ENCODE data around the gene TNFSF12. TPM values are rescaled to one million over a fixed set of nuclear protein-coding genes. Genes with fewer than 3 reads are reported as not detected.

TNFSF12 gene
- 16.0 and 20.4 TPM in 2 replicates for total RNA-seq

GRCh38 chr17:7548585-7549400, at the start of gene TNFSF12:
TSS of gene TNFSF12 (plus strand) at chr17:7549058. CDS start at chr17:7549154, 96 bp downstream.

GRCh38 chr17:7558544-7559319, 9.9 kb downstream of the TNFSF12 start, which contains the start of gene TNFSF13:
TSS of gene TNFSF13 (plus strand) at chr17:7558750. CDS start at chr17:7559040, 290 bp downstream.

GRCh38 chr17:7561589-7562207, 12.8 kb downstream of the TNFSF12 start, which contains the start of gene SENP3:
TSS of gene SENP3 (plus strand) at chr17:7561919. CDS start at chr17:7563077, 1,158 bp downstream.

GRCh38 chr17:7579001-7579833, 30.4 kb downstream of the TNFSF12 start, which contains the start of gene CD68:
TSS of gene CD68 (plus strand) at chr17:7579638. CDS start at chr17:7579678, 40 bp downstream.

GRCh38 chr17:7583253-7584109, 34.6 kb downstream of the TNFSF12 start, which contains the start of gene MPDU1:
TSS of gene MPDU1 (plus strand) at chr17:7583852. CDS start at chr17:7583863, 11 bp downstream.

GRCh38 chr17:7589891-7590691, 41.2 kb downstream of the TNFSF12 start, which contains the start of gene SOX15:
TSS of gene SOX15 (minus strand) at chr17:7590094. CDS start at chr17:7589676, 418 bp downstream.

Other genes starting within 250 kb of the TNFSF12 start
- gene EIF5A, start 241.4 kb upstream of the TNFSF12 start, total RNA-seq = 167 and 647 TPM in 2 replicates
- 36.5 and 37.0 TPM in 2 replicates for gene GPS2, start 233.7 kb upstream of the TNFSF12 start, total RNA-seq
- 7.5 and 10.5 TPM in 2 replicates for gene NEURL4, start 219.7 kb upstream of the TNFSF12 start, total RNA-seq
- gene ACAP1, start 212.5 kb upstream of the TNFSF12 start, total RNA-seq = 1.5 and 2.7 TPM in 2 replicates
- 11.4 and 17.8 TPM in 2 replicates for gene KCTD11, start 196.9 kb upstream of the TNFSF12 start, total RNA-seq
- gene TMEM95, start 193.9 kb upstream of the TNFSF12 start, total RNA-seq = 0.13 TPM in 1 of 2 replicates, not detected in the other
- 0.65 and 2.2 TPM in 2 replicates for gene TNK1, start 168.0 kb upstream of the TNFSF12 start, total RNA-seq
- gene PLSCR3, start 154.5 kb upstream of the TNFSF12 start, total RNA-seq = 60.1 and 62.8 TPM in 2 replicates
- gene TMEM256, start 145.0 kb upstream of the TNFSF12 start, total RNA-seq = 130 and 211 TPM in 2 replicates
- gene NLGN2, start 141.2 kb upstream of the TNFSF12 start, total RNA-seq = 18.5 and 38.1 TPM in 2 replicates
- gene SPEM1, start 128.7 kb upstream of the TNFSF12 start, total RNA-seq = not detected in 2 replicates
- gene SPEM2, start 123.4 kb upstream of the TNFSF12 start, total RNA-seq = not detected in 2 replicates
- gene SPEM3, start 120.2 kb upstream of the TNFSF12 start, total RNA-seq = not detected in 2 replicates
- 3.8 and 8.9 TPM in 2 replicates for gene TMEM102, start 113.6 kb upstream of the TNFSF12 start, total RNA-seq
- gene FGF11, start 109.5 kb upstream of the TNFSF12 start, total RNA-seq = 2.1 and 7.3 TPM in 2 replicates
- 5.2 and 11.9 TPM in 2 replicates for gene CHRNB1, start 104.0 kb upstream of the TNFSF12 start, total RNA-seq
- 24.3 and 39.0 TPM in 2 replicates for gene ZBTB4, start 69.4 kb upstream of the TNFSF12 start, total RNA-seq
- gene SLC35G6, start 67.6 kb upstream of the TNFSF12 start, total RNA-seq = not detected in 2 replicates
- 55.6 and 62.1 TPM in 2 replicates for gene POLR2A, start 64.7 kb upstream of the TNFSF12 start, total RNA-seq
- 4.1 and 4.9 TPM in 2 replicates for gene TNFSF13, start 9.7 kb downstream of the TNFSF12 start, total RNA-seq
- gene SENP3, start 12.9 kb downstream of the TNFSF12 start, total RNA-seq = 62.5 and 73.4 TPM in 2 replicates
- 37.4 and 40.5 TPM in 2 replicates for gene CD68, start 30.6 kb downstream of the TNFSF12 start, total RNA-seq
- 202 and 249 TPM in 2 replicates for gene MPDU1, start 34.8 kb downstream of the TNFSF12 start, total RNA-seq
- 0.52 and 2.8 TPM in 2 replicates for gene SOX15, start 41.0 kb downstream of the TNFSF12 start, total RNA-seq
- 24.8 and 37.5 TPM in 2 replicates for gene FXR2, start 65.8 kb downstream of the TNFSF12 start, total RNA-seq
- 26.6 and 100 TPM in 2 replicates for gene SAT2, start 78.8 kb downstream of the TNFSF12 start, total RNA-seq
- gene SHBG, start 81.1 kb downstream of the TNFSF12 start, total RNA-seq = 0.26 and 1.4 TPM in 2 replicates
- gene ATP1B2, start 101.9 kb downstream of the TNFSF12 start, total RNA-seq = 1.0 TPM in 1 of 2 replicates, not detected in the other
- 55.3 and 73.2 TPM in 2 replicates for gene TP53, start 138.4 kb downstream of the TNFSF12 start, total RNA-seq
- gene WRAP53, start 139.4 kb downstream of the TNFSF12 start, total RNA-seq = 6.7 and 14.0 TPM in 2 replicates
- gene EFNB3, start 156.1 kb downstream of the TNFSF12 start, total RNA-seq = 1.6 and 8.7 TPM in 2 replicates
- gene DNAH2, start 168.7 kb downstream of the TNFSF12 start, total RNA-seq = under 0.01 and 0.16 TPM in 2 replicates